ENCODE data around the gene TPSAB1.

The TPSAB1 gene

GRCh38 chr16:1286513-1287094 lies 46.1 kb downstream of the TPSAB1 start:
- no peak for DNase-seq (ENCODE audit: low read depth)

DNA sequence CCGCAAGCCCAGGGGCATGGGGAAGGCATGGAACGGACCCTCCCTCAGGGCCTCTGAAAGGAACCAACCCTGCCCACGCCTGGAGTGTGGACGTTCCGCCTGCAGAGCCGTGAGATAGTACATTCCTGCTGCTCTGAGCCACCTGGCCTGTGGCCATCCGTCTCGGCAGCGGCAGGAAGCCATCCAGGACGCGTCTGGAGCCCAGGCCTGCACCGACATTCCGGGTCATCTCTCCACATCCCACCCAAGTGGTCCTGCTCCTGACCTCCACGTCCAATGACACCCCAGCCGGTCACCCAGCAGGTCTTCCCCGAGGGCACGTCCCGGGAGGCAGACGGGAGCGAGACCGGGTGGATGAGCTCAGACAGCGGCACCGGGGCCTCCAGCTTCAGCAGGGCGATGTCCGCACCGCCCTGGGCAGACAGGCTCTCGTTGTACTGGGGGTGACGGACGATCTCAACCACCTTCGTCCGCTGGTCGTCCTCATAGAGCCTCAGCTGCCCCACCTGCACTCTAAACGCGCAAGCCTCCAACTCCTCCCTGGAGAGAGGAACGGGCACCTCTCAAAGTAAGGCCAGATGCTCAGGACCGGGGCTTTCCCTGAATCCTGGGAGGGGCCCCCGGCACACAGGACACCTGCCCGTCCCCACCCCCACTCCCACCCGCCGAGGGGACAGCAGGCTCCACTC lies 47.6 kb downstream of the TPSAB1 start:
- no peak for DNase-seq (ENCODE audit: low read depth)

DNA sequence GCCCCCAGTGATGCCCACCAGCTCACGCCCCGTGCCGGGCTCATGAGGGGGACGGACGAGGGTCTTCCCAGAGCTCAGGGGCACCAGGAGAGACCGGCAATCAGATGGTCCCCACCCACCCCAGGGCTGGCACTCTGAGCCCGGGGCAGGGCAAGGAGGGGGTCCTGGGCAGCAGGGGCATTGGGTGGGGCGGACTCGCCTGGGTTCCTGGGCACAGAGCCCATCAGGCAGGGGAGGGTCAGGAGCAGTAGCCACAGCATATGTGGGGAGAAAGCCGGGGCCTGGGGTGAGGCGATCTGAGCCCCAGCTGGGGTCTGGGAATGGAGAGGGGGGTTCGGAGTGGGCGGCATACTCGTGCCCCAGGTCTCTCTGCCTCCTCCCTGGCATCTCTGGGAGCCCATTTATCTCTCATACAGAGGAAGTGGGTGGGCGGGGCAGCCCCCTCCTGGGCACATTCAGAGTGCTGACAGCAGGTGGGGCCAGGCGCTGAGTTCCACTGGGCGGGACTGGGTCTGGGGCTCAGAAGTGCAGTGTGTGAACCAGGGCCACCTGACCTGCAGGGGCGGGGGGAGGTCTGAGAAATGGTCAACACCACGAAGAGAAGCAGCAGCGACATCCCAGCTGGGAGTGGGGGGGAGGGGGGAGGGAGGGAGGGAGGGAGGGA lies 48.4 kb downstream of the TPSAB1 start:
- DNase-seq (ENCODE audit: low read depth): no peak

GRCh38 chr16:1289477-1289866 lies 49.0 kb downstream of the TPSAB1 start:
- DNase-seq (ENCODE audit: low read depth): no peak

DNA sequence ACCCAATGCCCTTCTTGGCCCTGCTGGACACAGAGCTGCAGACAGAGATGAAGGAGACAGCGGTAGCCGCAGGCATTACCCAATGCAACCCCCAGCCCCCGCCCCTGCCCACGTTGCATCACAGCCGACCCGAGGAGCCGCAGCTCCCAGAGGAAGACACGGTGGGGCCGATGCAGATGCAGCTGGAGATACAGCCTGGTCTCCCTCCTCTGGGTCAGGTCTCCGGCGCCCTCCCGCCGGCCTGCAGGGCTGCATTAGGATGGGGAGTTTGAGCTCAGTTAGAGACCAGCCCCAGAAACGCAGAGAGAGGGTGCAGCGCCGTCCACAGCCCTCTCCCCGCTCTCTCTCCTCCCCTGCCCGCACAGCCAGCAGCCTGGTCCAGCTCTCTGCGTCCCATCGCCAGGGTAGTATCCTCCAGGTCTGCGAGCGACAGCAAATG lies 49.6 kb downstream of the TPSAB1 start:
- peak; percentile 20 for DNase-seq (ENCODE audit: low read depth)

DNA sequence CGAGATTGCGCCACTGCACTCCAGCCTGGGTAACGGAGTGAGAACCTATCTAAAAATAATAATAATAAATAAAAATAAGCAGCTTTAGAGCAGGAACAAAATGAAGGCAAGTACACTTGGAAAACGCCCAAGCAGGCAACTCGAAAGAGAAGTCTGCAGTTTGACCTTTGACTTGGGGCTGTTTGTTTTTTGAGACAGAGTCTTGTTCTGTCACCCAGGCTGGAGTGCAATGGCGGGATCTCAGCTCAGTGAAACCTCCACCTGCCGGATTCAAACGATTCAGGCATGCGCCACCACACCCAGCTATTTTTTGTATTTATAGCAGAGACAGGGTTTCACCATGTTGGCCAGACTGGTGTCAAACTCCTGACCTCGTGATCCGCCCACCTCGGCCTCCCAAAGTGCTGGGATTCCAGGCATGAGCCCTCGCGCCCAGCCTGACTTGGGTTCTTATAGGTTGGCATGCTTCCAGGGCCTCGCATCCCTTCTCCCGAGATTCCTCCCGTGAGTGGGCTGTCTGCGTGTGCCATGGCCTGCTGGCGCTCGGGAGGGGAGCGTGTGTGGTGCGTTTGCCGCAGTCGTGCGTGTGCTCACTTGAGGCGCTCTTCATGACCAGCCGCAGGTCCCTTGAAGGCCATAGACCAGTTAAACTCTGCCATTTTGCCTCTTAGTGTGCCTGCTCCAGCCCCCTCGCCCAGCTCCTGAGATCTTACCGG lies 50.5 kb downstream of the TPSAB1 start:
- DNase-seq (ENCODE audit: low read depth): no peak

DNA sequence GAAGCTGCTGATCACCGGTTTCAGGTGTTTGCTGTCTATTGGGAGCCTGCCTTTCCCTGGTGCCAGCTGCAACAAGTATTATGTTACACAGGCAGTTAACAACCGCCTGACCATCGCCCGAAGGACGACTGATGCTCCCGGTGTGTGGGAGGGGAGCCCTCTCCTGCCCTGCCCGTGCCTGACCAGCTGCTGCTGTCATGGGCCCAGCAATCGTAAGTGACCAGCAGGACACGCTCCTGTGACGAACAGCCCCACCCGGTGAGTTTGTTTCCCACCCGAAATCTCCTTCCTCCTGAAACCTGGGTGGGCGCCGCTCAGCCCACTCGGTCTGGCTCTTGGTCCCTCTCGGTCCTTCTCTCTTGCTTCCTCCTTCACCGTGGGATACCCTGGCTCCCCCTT lies 51.1 kb downstream of the TPSAB1 start:
- DNase-seq (ENCODE audit: low read depth): no peak

Measured in iris pigment epithelial cell (primary cell).